Panc1 (cell line): ENCODE results near the gene DPYD. TPM values are rescaled to one million over a fixed set of nuclear protein-coding genes. Genes with fewer than 3 reads are reported as not detected.

ENCODE experiments used
- ATAC-seq: fragments of 200-7000 bp; cut with Tn5 transposase; 2 replicates; pipeline ENCODE4 v1.9.1; 2020; ENCODE audit warnings: mild to moderate bottlenecking, moderate library complexity
- BruUV-seq: library from RNA; stranded (reverse); fragments of 400-500 nt; replicated peaks from 2 replicates; lab custom pipeline; 2021; lab: Mats Ljungman, UMichigan
- CTCF ChIA-PET: fragments of 300-600 bp; sonication (Branson Sonifier 250); formaldehyde crosslinking; loops from one replicate; lab custom pipeline; 2022; ENCODE audit warnings: antibody characterized with exemption; lab: Charles Lee
- POLR2A ChIA-PET: fragments of 300-600 bp; sonication (Branson Sonifier 250); formaldehyde crosslinking; loops from one replicate; lab custom pipeline; 2022; ENCODE audit warnings: antibody characterized with exemption; lab: Charles Lee
- DNase-seq: peaks from one replicate; pipeline ENCODE4 v3.0.0-alpha.2; 2010; ENCODE audit warnings: low read depth, low spot score
- H3K27ac ChIP-seq: 2 replicates; pipeline ENCODE4 v1.5.1; 2011; ENCODE audit warnings: mild to moderate bottlenecking, low read length, inconsistent platforms
- H3K27me3 ChIP-seq: fragments of 200-500 bp; sonication (Bioruptor generic); 2 replicates; pipeline ENCODE4 v1.6.0; 2014; ENCODE audit warnings: low read length, inconsistent platforms; ENCODE audit not compliant: control insufficient read depth, insufficient read depth
- H3K36me3 ChIP-seq: fragments of 200-500 bp; sonication (Bioruptor generic); 2 replicates; pipeline ENCODE4 v1.5.1; 2014; ENCODE audit warnings: inconsistent platforms, mild to moderate bottlenecking, low read length, moderate library complexity; ENCODE audit not compliant: control insufficient read depth, insufficient read depth
- H3K4me1 ChIP-seq: 2 replicates; pipeline ENCODE4 v1.5.1; 2011; ENCODE audit warnings: inconsistent platforms, mild to moderate bottlenecking, low read length, moderate library complexity; ENCODE audit not compliant: control insufficient read depth, insufficient read depth
- H3K4me3 ChIP-seq, 2 experiments: 2 replicates each; pipeline ENCODE4 v1.5.1; 2011 to 2012; ENCODE audit warnings: low read depth in 2 of 2, low read length in 2 of 2, mild to moderate bottlenecking in 2 of 2, inconsistent platforms in 1 of 2, moderate library complexity in 1 of 2
- H3K9me3 ChIP-seq: fragments of 200-500 bp; sonication (Bioruptor generic); 2 replicates; pipeline ENCODE4 v1.5.1; 2014; ENCODE audit warnings: low read depth, mild to moderate bottlenecking, inconsistent platforms, low read length, moderate library complexity; ENCODE audit not compliant: control insufficient read depth, insufficient read depth
- CTCF ChIP-seq: fragments of 450-650 bp; IDR thresholded peaks from 2 replicates; pipeline ENCODE4 v1.5.1; 2017; ENCODE audit warnings: mild to moderate bottlenecking
- POLR2AphosphoS5 ChIP-seq: IDR thresholded peaks from 2 replicates; pipeline ENCODE4 v1.6.1; 2012; ENCODE audit warnings: mild to moderate bottlenecking, low read depth, low read length, moderate library complexity
- SIN3A ChIP-seq: IDR thresholded peaks from 2 replicates; pipeline ENCODE4 v1.6.1; 2012; ENCODE audit warnings: low read depth, mild to moderate bottlenecking, low read length, moderate library complexity, borderline replicate concordance; ENCODE audit not compliant: insufficient read depth
- TCF7L2 ChIP-seq: IDR thresholded peaks from 2 replicates; pipeline ENCODE4 v1.6.1; 2011; ENCODE audit warnings: mild to moderate bottlenecking, low read depth, low read length, inconsistent platforms
- in situ Hi-C: cut with HindIII; loops from 2 replicates; pipeline ENCODE4 v1.10.0; 2016; ENCODE audit warnings: low sequenced_read_pairs, low pct_unique_long_range_greater_than_20kb
- intact Hi-C: fragments of 100-400 bp; cut with micrococcal nuclease; formaldehyde crosslinking; loops from one replicate; pipeline ENCODE4 v1.10.0; 2022; ENCODE audit not compliant: unreplicated experiment
- total RNA-seq: library from RNA; stranded (reverse); gene quantifications from one replicate; pipeline ENCODE4 v1.2.1, GENCODE V29; 2021; ENCODE audit not compliant: unreplicated experiment
- TF ChIP-seq, protein P1 (sequence below), 2 experiments: IDR thresholded peaks; 2 replicates each; pipeline ENCODE4 v1.6.1; 2011 to 2012; ENCODE audit warnings: low read depth in 2 of 2, control low read depth in 1 of 2, low read length in 1 of 2, mild to moderate bottlenecking in 1 of 2, moderate library complexity in 1 of 2; ENCODE audit not compliant: insufficient read depth in 1 of 2

The DPYD gene
- total RNA-seq, 1 experiment from 2014 or later = 2.0 TPM

DNA sequence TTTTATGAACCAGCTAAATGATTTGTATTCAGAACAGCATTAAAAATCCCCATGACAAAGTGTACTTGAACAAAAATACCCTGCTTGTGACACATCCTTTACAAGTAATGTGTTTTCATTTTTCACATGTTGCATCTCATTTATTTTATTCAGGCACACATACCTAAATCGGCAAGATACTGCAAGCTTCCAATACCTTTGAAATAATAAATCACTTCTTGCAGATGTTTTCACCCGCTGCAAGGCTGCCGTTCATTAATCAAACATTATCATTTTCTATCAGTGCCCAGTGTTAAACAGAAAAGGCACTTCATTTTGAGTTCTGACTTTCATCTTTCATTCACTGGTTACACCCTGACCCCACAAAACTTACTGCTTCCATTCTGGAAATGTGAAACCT lies 269.6 kb downstream of the DPYD start:
- POLR2A ChIA-PET = interaction anchor here (0.6 kb wide), 1 partner anchor 41 kb away, joined by 3 read pairs; no protein-coding TSS in a partner anchor
- H3K4me3 ChIP-seq = no peak overlapping the region
- no peaks in the 10 kb centered on the region for H3K27me3 ChIP-seq
- no peaks in the 10 kb centered on the region for H3K4me1 ChIP-seq
- intact Hi-C loops = no loop called here
- TF ChIP-seq CTCF = no peak
- TF ChIP-seq TCF7L2 = no peak
- no peak for TF ChIP-seq SIN3A
- TF ChIP-seq POLR2AphosphoS5 = no peak
- TF ChIP-seq, protein P1, sequence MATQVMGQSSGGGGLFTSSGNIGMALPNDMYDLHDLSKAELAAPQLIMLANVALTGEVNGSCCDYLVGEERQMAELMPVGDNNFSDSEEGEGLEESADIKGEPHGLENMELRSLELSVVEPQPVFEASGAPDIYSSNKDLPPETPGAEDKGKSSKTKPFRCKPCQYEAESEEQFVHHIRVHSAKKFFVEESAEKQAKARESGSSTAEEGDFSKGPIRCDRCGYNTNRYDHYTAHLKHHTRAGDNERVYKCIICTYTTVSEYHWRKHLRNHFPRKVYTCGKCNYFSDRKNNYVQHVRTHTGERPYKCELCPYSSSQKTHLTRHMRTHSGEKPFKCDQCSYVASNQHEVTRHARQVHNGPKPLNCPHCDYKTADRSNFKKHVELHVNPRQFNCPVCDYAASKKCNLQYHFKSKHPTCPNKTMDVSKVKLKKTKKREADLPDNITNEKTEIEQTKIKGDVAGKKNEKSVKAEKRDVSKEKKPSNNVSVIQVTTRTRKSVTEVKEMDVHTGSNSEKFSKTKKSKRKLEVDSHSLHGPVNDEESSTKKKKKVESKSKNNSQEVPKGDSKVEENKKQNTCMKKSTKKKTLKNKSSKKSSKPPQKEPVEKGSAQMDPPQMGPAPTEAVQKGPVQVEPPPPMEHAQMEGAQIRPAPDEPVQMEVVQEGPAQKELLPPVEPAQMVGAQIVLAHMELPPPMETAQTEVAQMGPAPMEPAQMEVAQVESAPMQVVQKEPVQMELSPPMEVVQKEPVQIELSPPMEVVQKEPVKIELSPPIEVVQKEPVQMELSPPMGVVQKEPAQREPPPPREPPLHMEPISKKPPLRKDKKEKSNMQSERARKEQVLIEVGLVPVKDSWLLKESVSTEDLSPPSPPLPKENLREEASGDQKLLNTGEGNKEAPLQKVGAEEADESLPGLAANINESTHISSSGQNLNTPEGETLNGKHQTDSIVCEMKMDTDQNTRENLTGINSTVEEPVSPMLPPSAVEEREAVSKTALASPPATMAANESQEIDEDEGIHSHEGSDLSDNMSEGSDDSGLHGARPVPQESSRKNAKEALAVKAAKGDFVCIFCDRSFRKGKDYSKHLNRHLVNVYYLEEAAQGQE (IDR thresholded peaks at IDR 0.05; ENCODE audit: insufficient read depth in 1 of 2, low read depth in 2 of 2, low read length in 1 of 2) = no peak
- no peaks in the 10 kb centered on the region for H3K36me3 ChIP-seq
- H3K27ac ChIP-seq = no peak overlapping the region
- ATAC-seq (no peak), DNase-seq (no peak)
- in situ Hi-C loops = no loop called here
- CTCF ChIA-PET = no interaction called here
- no TSS peak for BruUV-seq
- no peaks in the 10 kb centered on the region for H3K9me3 ChIP-seq

DNA sequence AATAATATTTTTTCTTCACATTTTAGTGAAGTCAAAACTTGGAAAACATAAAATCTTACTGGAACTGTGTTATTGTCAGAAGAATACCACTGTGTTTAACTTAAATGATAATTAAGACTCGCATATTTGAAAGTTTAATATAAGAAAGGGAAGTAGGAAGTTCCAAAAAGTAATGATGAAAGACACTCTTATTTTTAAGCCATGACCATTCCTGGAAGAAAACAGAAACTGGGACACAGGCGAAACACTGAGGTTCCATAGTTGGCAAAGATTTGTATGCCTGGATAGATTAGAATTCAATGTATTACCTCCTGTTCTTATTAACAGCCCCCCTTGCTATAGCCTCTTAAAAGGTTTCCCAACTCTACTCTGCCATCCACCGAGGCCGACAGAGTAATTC lies 271.2 kb downstream of the DPYD start:
- intact Hi-C loops (no loop called here), in situ Hi-C loops (no loop called here)
- no peaks in the 10 kb centered on the region for H3K36me3 ChIP-seq
- TF ChIP-seq POLR2AphosphoS5 = no peak
- TF ChIP-seq CTCF = no peak
- TF ChIP-seq, protein P1 (IDR thresholded peaks at IDR 0.05; ENCODE audit: insufficient read depth in 1 of 2, low read depth in 2 of 2, low read length in 1 of 2) = no peak
- no peak for TF ChIP-seq SIN3A
- TF ChIP-seq TCF7L2 = no peak
- no peak overlapping the region for H3K27ac ChIP-seq
- ATAC-seq (no peak), DNase-seq (no peak)
- no peaks in the 10 kb centered on the region for H3K27me3 ChIP-seq
- POLR2A ChIA-PET = no interaction called here
- no peaks in the 10 kb centered on the region for H3K9me3 ChIP-seq
- no TSS peak for BruUV-seq
- CTCF ChIA-PET = no interaction called here
- no peaks in the 10 kb centered on the region for H3K4me1 ChIP-seq
- no peak overlapping the region for H3K4me3 ChIP-seq
